SK-N-MC (cell line): ENCODE measurements around the gene PDLIM7.

Source experiments
- EZH2 ChIP-seq: fragments of 200-600 bp; sonication (generic); IDR thresholded peaks from one replicate; pipeline ENCODE4 v1.6.1; 2017; ENCODE audit warnings: antibody characterized with exemption
- POLR2AphosphoS5 ChIP-seq: IDR thresholded peaks from 2 replicates; pipeline ENCODE4 v1.6.1; 2012; ENCODE audit warnings: mild to moderate bottlenecking, low read depth, low read length, borderline replicate concordance

GRCh38 chr5:177433658-177434217 lies 63.7 kb downstream of the PDLIM7 start:
- TF ChIP-seq EZH2, result no peak
- TF ChIP-seq POLR2AphosphoS5, result no peak
